ENCODE data around the gene KCNQ5.

DNA sequence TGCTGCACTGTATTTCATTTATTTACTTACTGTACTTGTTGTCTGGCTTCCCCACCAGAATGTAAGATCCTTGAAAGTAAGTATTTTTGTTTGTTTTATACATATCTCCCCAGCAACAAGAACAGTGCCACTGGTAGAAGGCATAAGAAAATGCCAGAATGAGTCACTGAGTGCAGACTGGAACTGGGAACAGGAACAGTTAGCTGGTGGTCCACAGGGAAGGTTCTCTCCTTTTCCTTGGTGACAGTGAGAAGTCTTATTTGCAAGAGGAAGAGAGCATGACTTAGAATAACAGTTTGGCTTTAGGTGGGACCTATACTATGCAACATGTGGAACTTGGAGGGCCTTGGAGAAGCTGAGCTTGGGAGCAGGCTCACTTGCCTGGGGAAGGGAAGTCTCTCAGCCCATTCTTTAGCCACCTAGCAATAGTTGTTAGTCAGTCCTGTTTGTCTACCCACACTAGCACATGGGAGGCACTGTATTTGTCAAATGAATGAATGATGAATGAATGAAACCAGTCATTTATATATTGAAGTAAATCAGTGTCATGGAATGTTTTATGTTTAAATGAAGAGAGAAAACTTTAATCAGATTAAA lies 203.5 kb downstream of the KCNQ5 start:
- no peak for TF ChIP-seq RAD21 (IDR thresholded peaks at IDR 0.05; ENCODE audit: low read depth)
- no peak for TF ChIP-seq POLR2AphosphoS5 (IDR thresholded peaks at IDR 0.05; ENCODE audit: low read depth, low read length)
- TF ChIP-seq, protein P1, sequence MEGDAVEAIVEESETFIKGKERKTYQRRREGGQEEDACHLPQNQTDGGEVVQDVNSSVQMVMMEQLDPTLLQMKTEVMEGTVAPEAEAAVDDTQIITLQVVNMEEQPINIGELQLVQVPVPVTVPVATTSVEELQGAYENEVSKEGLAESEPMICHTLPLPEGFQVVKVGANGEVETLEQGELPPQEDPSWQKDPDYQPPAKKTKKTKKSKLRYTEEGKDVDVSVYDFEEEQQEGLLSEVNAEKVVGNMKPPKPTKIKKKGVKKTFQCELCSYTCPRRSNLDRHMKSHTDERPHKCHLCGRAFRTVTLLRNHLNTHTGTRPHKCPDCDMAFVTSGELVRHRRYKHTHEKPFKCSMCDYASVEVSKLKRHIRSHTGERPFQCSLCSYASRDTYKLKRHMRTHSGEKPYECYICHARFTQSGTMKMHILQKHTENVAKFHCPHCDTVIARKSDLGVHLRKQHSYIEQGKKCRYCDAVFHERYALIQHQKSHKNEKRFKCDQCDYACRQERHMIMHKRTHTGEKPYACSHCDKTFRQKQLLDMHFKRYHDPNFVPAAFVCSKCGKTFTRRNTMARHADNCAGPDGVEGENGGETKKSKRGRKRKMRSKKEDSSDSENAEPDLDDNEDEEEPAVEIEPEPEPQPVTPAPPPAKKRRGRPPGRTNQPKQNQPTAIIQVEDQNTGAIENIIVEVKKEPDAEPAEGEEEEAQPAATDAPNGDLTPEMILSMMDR (IDR thresholded peaks at IDR 0.05 in 2 of 3, conservative IDR thresholded peaks at IDR 0.05 in 1 of 3; ENCODE audit: borderline replicate concordance in 1 of 3, insufficient read depth in 1 of 3, low read depth in 2 of 3, low read length in 2 of 3), result no peak
- TF ChIP-seq, protein P2, sequence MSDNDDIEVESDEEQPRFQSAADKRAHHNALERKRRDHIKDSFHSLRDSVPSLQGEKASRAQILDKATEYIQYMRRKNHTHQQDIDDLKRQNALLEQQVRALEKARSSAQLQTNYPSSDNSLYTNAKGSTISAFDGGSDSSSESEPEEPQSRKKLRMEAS (IDR thresholded peaks at IDR 0.05), result no peak

Data from HCT116 (cell line).